IMR-90 (cell line): ENCODE data around the gene RGMA. TPM values are rescaled to one million over a fixed set of nuclear protein-coding genes. Genes with fewer than 3 reads are reported as not detected.

Experiments
- ATAC-seq: fragments of 200-7000 bp; cut with Tn5 transposase; 2 replicates; pipeline ENCODE4 v1.9.1; 2020; ENCODE audit warnings: low read depth, mild to moderate bottlenecking, moderate library complexity
- BruUV-seq: library from RNA; stranded (reverse); fragments of 400-500 nt; replicated peaks from 2 replicates; lab custom pipeline; 2021; lab: Mats Ljungman, UMichigan
- CTCF ChIA-PET: fragments of 300-600 bp; formaldehyde crosslinking; extraction: SDS; loops from one replicate; lab custom pipeline; 2021; ENCODE audit warnings: antibody characterized with exemption; lab: Yijun Ruan, JAX
- POLR2A ChIA-PET: fragments of 300-600 bp; sonication (Branson Sonifier 250); formaldehyde crosslinking; loops from one replicate; lab custom pipeline; 2022; ENCODE audit warnings: antibody characterized with exemption; ENCODE audit not compliant: unreplicated experiment; lab: Charles Lee
- DNase-seq: peaks from one replicate; pipeline ENCODE4 v3.0.0; 2013
- H2AFZ ChIP-seq: replicated peaks from 2 replicates; pipeline ENCODE3; 2013; ENCODE audit warnings: low read length, mild to moderate bottlenecking; ENCODE audit not compliant: poor library complexity
- H2AK5ac ChIP-seq: 2 replicates; pipeline ENCODE4 v1.6.1; 2013; ENCODE audit warnings: low read depth, low read length, inconsistent platforms
- H2AK9ac ChIP-seq: replicated peaks from 2 replicates; pipeline ENCODE3; 2013; ENCODE audit warnings: mild to moderate bottlenecking, low read depth, low read length, moderate library complexity; ENCODE audit not compliant: poor library complexity
- H2BK120ac ChIP-seq: 2 replicates; pipeline ENCODE4 v1.6.1; 2013; ENCODE audit warnings: low read depth, low read length, inconsistent platforms
- H2BK15ac ChIP-seq: 3 replicates; pipeline ENCODE4 v1.6.1; 2013; ENCODE audit warnings: low read depth, low read length, inconsistent platforms
- H2BK20ac ChIP-seq: 2 replicates; pipeline ENCODE4 v1.6.1; 2013; ENCODE audit warnings: low read depth, mild to moderate bottlenecking, inconsistent platforms, low read length, moderate library complexity
- H2BK5ac ChIP-seq: 2 replicates; pipeline ENCODE4 v1.6.1; 2013; ENCODE audit warnings: mild to moderate bottlenecking, low read depth, low read length, inconsistent platforms; ENCODE audit not compliant: poor library complexity, severe bottlenecking
- H3K14ac ChIP-seq: replicated peaks from 2 replicates; pipeline ENCODE4 v1.6.1; 2013; ENCODE audit warnings: low read depth, low read length, inconsistent platforms
- H3K18ac ChIP-seq: 2 replicates; pipeline ENCODE4 v1.6.1; 2013; ENCODE audit warnings: low read depth, low read length, control low read depth
- H3K23ac ChIP-seq: 2 replicates; pipeline ENCODE4 v1.6.1; 2013; ENCODE audit warnings: low read depth, low read length, inconsistent platforms
- H3K27ac ChIP-seq: 2 replicates; pipeline ENCODE4 v1.5.1; 2013; ENCODE audit warnings: mild to moderate bottlenecking, control low read depth, low read length; ENCODE audit not compliant: insufficient read depth
- H3K27me3 ChIP-seq: 2 replicates; pipeline ENCODE4 v1.6.1; 2013; ENCODE audit warnings: low read length; ENCODE audit not compliant: control insufficient read depth, insufficient read depth
- H3K36me3 ChIP-seq: 2 replicates; pipeline ENCODE4 v1.6.1; 2013; ENCODE audit warnings: low read length, mixed read lengths; ENCODE audit not compliant: control insufficient read depth, insufficient read depth
- H3K4ac ChIP-seq: 2 replicates; pipeline ENCODE4 v1.6.1; 2013; ENCODE audit warnings: low read depth, low read length, inconsistent platforms
- H3K4me1 ChIP-seq: 2 replicates; pipeline ENCODE4 v1.6.1; 2013; ENCODE audit warnings: low read length, mixed read lengths; ENCODE audit not compliant: control insufficient read depth, insufficient read depth
- H3K4me2 ChIP-seq: 2 replicates; pipeline ENCODE4 v1.6.1; 2013; ENCODE audit warnings: low read depth, mild to moderate bottlenecking, control low read depth, low read length, moderate library complexity
- H3K4me3 ChIP-seq: 2 replicates; pipeline ENCODE4 v1.5.1; 2013; ENCODE audit warnings: low read depth, mild to moderate bottlenecking, control low read depth, low read length, moderate library complexity; ENCODE audit not compliant: insufficient read depth
- H3K56ac ChIP-seq: 2 replicates; pipeline ENCODE4 v1.6.1; 2013; ENCODE audit warnings: low read length, inconsistent platforms; ENCODE audit not compliant: insufficient read depth; ENCODE audit errors: extremely low read depth
- H3K79me1 ChIP-seq, 2 experiments: 2 replicates each; pipeline ENCODE4 v1.6.1; 2013; ENCODE audit warnings: low read length in 2 of 2, inconsistent platforms in 1 of 2, low read depth in 1 of 2
- H3K9ac ChIP-seq: 2 replicates; pipeline ENCODE4 v1.6.1; 2013; ENCODE audit warnings: low read depth, low read length, control low read depth
- H3K9me1 ChIP-seq: 2 replicates; pipeline ENCODE4 v1.6.1; 2013; ENCODE audit warnings: low read length, inconsistent platforms; ENCODE audit not compliant: insufficient read depth
- H3K9me3 ChIP-seq: 2 replicates; pipeline ENCODE4 v1.6.1; 2013; ENCODE audit warnings: low read length; ENCODE audit not compliant: control insufficient read depth, insufficient read depth
- H4K20me1 ChIP-seq: 2 replicates; pipeline ENCODE4 v1.6.1; 2013; ENCODE audit warnings: low read length, inconsistent platforms; ENCODE audit not compliant: insufficient read depth
- H4K5ac ChIP-seq: 2 replicates; pipeline ENCODE4 v1.6.1; 2013; ENCODE audit warnings: mild to moderate bottlenecking, low read depth, low read length, control low read depth
- H4K8ac ChIP-seq, 2 experiments: 2 replicates each; pipeline ENCODE4 v1.6.1; 2013; ENCODE audit warnings: low read depth in 2 of 2, low read length in 2 of 2, control low read depth in 1 of 2, inconsistent platforms in 1 of 2
- H4K91ac ChIP-seq: 2 replicates; pipeline ENCODE4 v1.6.1; 2013; ENCODE audit warnings: low read depth, low read length, inconsistent platforms; ENCODE audit not compliant: insufficient read depth
- FOS ChIP-seq: fragments of 150-350 bp; IDR thresholded peaks from 2 replicates; pipeline ENCODE4 v1.6.1; 2016; ENCODE audit warnings: low read depth, low read length
- MXI1 ChIP-seq: IDR thresholded peaks from 2 replicates; pipeline ENCODE4 v1.6.1; 2012; ENCODE audit warnings: low read depth, mild to moderate bottlenecking, low read length, moderate library complexity, borderline replicate concordance
- POLR2A ChIP-seq: IDR thresholded peaks from 2 replicates; pipeline ENCODE4 v1.6.1; 2012; ENCODE audit warnings: mild to moderate bottlenecking, low read depth, low read length
- RAD21 ChIP-seq: IDR thresholded peaks from 2 replicates; pipeline ENCODE4 v1.6.1; 2012; ENCODE audit warnings: low read length, improper control_type of control experiment
- RCOR1 ChIP-seq: IDR thresholded peaks from 2 replicates; pipeline ENCODE4 v1.6.1; 2012; ENCODE audit warnings: mild to moderate bottlenecking, low read length, improper control_type of control experiment; ENCODE audit not compliant: insufficient replicate concordance
- WGBS, 2 experiments: methylation state at CpG; one replicate each; pipeline versions ENCODE4 v1.1.5 to v1.1.7; 2013; ENCODE audit warnings: missing lambda C conversion rate in 2 of 2; ENCODE audit not compliant: insufficient read length in 1 of 2; ENCODE audit errors: extremely low coverage in 2 of 2; 5-methylcytosine and 5-hydroxymethylcytosine counted together
- dilution Hi-C: fragments of 300-500 bp; cut with HindIII; formaldehyde crosslinking; loops from one replicate; pipeline ENCODE4 v1.14.3; 2018; ENCODE audit warnings: low sequenced_read_pairs; ENCODE audit not compliant: unreplicated experiment
- in situ Hi-C: fragments of 300-500 bp; cut with MboI; formaldehyde crosslinking; loops from 3 replicates; pipeline ENCODE4 v1.14.3; 2019; ENCODE audit warnings: low sequenced_read_pairs, inconsistent platforms, mixed read lengths
- intact Hi-C: fragments of 100-400 bp; cut with micrococcal nuclease; formaldehyde crosslinking; loops from 2 replicates; pipeline ENCODE4 v1.10.0; 2022
- polyA plus RNA-seq, 3 experiments: library from polyadenylated mRNA; depleted of rRNA; stranded (reverse); fragments of >200 nt; gene quantifications; 2 replicates each; pipeline ENCODE4 v1.2.3, GENCODE V29; 2012; ENCODE audit warnings: low replicate concordance in 1 of 3
- total RNA-seq: library from RNA; depleted of rRNA; stranded (reverse); fragments of >200 nt; gene quantifications from 2 replicates; pipeline ENCODE4 v1.2.3, GENCODE V29; 2012
- TF ChIP-seq, protein P1 (sequence below): conservative IDR thresholded peaks from 2 replicates; pipeline ENCODE4 v1.5.1; 2012; ENCODE audit warnings: mild to moderate bottlenecking, low read depth, low read length, improper control_type of control experiment

Gene RGMA
- total and polyA plus RNA-seq, 2 of the 4 experiments (the other 2 are of a cell fraction): 0.18 to 0.26 TPM

DNA sequence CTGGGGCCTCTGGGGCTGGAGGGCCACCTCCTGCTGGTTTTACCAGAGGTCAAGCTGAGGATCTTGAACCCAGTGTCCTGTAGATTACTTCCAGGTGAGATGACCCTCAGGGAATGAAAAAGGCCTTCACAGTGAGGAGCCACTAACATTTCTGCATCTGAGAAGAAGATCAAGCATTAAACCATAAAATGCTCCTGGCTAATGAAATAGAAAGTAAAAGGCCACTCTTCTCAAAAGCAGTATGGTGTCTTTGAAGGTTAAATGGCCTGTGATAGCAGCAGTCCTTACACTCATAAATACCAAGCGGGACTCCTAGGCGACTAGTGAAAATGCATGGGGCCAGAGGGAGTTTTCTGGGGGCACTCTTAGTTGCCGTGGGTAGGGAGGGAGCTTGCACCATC is 47.0 kb upstream of the RGMA start:
- ChIA-PET CTCF (no interaction called here), POLR2A (no interaction called here)
- Histone ChIP-seq H3K14ac (no peak overlapping the region), H3K9me3 (peaks cover 21% of the 10 kb centered on the region), H3K23ac (no peak overlapping the region), H2BK15ac (no peak overlapping the region), H3K4ac (no peak overlapping the region), H3K9ac (no peak overlapping the region), H3K4me1 (no peaks in the 10 kb centered on the region), H2AK9ac (no peak overlapping the region), H2AK5ac (no peak overlapping the region), H3K18ac (no peak overlapping the region), H3K4me2 (no peak overlapping the region), H2AFZ (no peak overlapping the region), H3K27ac (no peak overlapping the region), H3K56ac (no peak overlapping the region), H3K79me1 (no peaks in the 10 kb centered on the region), H4K20me1 (no peaks in the 10 kb centered on the region), H3K27me3 (no peaks in the 10 kb centered on the region), H2BK20ac (no peak overlapping the region), H3K9me1 (no peaks in the 10 kb centered on the region), H4K5ac (no peak overlapping the region), H2BK5ac (no peak overlapping the region), H4K8ac (no peak overlapping the region), H3K4me3 (no peak overlapping the region), H3K36me3 (no peaks in the 10 kb centered on the region), H2BK120ac (no peak overlapping the region), H4K91ac (no peak overlapping the region)
- no TSS peak for BruUV-seq
- WGBS, 2 experiments: no CpG with 5 or more reads among the region's 3 CpGs
- dilution Hi-C loops (no loop called here), intact Hi-C loops (no loop called here), in situ Hi-C loops (no loop called here)
- TF ChIP-seq RAD21 (no peak), FOS (no peak), RCOR1 (no peak), POLR2A (no peak), MXI1 (no peak)
- TF ChIP-seq, protein P1, sequence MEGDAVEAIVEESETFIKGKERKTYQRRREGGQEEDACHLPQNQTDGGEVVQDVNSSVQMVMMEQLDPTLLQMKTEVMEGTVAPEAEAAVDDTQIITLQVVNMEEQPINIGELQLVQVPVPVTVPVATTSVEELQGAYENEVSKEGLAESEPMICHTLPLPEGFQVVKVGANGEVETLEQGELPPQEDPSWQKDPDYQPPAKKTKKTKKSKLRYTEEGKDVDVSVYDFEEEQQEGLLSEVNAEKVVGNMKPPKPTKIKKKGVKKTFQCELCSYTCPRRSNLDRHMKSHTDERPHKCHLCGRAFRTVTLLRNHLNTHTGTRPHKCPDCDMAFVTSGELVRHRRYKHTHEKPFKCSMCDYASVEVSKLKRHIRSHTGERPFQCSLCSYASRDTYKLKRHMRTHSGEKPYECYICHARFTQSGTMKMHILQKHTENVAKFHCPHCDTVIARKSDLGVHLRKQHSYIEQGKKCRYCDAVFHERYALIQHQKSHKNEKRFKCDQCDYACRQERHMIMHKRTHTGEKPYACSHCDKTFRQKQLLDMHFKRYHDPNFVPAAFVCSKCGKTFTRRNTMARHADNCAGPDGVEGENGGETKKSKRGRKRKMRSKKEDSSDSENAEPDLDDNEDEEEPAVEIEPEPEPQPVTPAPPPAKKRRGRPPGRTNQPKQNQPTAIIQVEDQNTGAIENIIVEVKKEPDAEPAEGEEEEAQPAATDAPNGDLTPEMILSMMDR: no peak
- no peak for DNase-seq
- ATAC-seq: no peak
